Thymus (tissue), 11 donors: Measurements from ENCODE around the gene ZNF699. TPM values are rescaled to one million over a fixed set of nuclear protein-coding genes. Genes with fewer than 3 reads are reported as not detected.
"Not testable (repeated sequence)": the region's sequence is repeated elsewhere in the genome, so short reads cannot be mapped to it uniquely, and the experiment has no call there.

Source experiments
- DNase-seq, 9 donors: peaks; one replicate each; pipeline ENCODE4 v3.0.0-alpha.2; 2013; ENCODE audit warnings: low spot score in 9 of 9, low read depth in 6 of 9, missing footprints in 1 of 9
- H3K27ac ChIP-seq, 2 donors: one replicate each; pipeline ENCODE4 v1.5.1; 2013; ENCODE audit warnings: control low read depth in 1 of 2, low read depth in 1 of 2, low read length in 1 of 2, mild to moderate bottlenecking in 1 of 2, moderate library complexity in 1 of 2
- H3K27me3 ChIP-seq, 2 donors: one replicate each; pipeline ENCODE4 v1.5.1; 2013; ENCODE audit warnings: low read length in 1 of 2; ENCODE audit not compliant: control insufficient read depth in 2 of 2, insufficient read depth in 1 of 2
- H3K36me3 ChIP-seq, 2 donors: one replicate each; pipeline ENCODE4 v1.5.1; 2013; ENCODE audit warnings: low read length in 1 of 2, mild to moderate bottlenecking in 1 of 2, moderate library complexity in 1 of 2; ENCODE audit not compliant: control insufficient read depth in 2 of 2, insufficient read depth in 2 of 2
- H3K4me1 ChIP-seq, 2 donors: one replicate each; pipeline ENCODE4 v1.5.1; 2013; ENCODE audit warnings: low read length in 2 of 2; ENCODE audit not compliant: control insufficient read depth in 2 of 2, insufficient read depth in 2 of 2
- H3K4me3 ChIP-seq, 2 donors: one replicate each; pipeline ENCODE4 v1.5.1; 2013; ENCODE audit warnings: low read length in 2 of 2, control low read depth in 1 of 2, mild to moderate bottlenecking in 1 of 2
- H3K9me3 ChIP-seq, 2 donors: one replicate each; pipeline ENCODE4 v1.5.1; 2013; ENCODE audit warnings: low read length in 1 of 2, mild to moderate bottlenecking in 1 of 2; ENCODE audit not compliant: control insufficient read depth in 2 of 2, insufficient read depth in 1 of 2
- WGBS: extraction: QIAGEN DNeasy Blood & Tissue Kit; methylation state at CpG from one replicate; pipeline ENCODE4 v1.1.7; 2013; 5-methylcytosine and 5-hydroxymethylcytosine counted together
- polyA plus RNA-seq: library from polyadenylated mRNA; stranded (reverse); fragments of 200-250 nt; gene quantifications from one replicate; pipeline ENCODE4 v1.2.3, GENCODE V29; 2013
- total RNA-seq: library from RNA; stranded (reverse); fragments of 120-200 nt; gene quantifications from one replicate; pipeline ENCODE4 v1.2.4, GENCODE V29; 2013
- donor health status: healthy.

The ZNF699 gene
- total and polyA plus RNA-seq, 2 donors, result 1.8 to 4.5 TPM

GRCh38 chr19:9308091-9308770 lies 1.4 kb downstream of the ZNF699 start:
- peaks cover 0 to 14% of the 10 kb centered on the region in 2 donors for H3K9me3 ChIP-seq
- peaks cover 3 to 4% of the 10 kb centered on the region in 2 donors for H3K4me1 ChIP-seq
- peak overlapping the region in 1 of 2 donors; percentile 75 for H3K4me3 ChIP-seq
- WGBS, result 86% methylated on average over 10 of the region's 10 CpGs
- no peak for DNase-seq
- no peak overlapping the region for H3K27ac ChIP-seq
- peaks cover 7 to 15% of the 10 kb centered on the region in 2 donors for H3K36me3 ChIP-seq
- H3K27me3 ChIP-seq, result no peaks in the 10 kb centered on the region

GRCh38 chr19:9306443-9306842 lies 3.2 kb downstream of the ZNF699 start:
- H3K4me1 ChIP-seq, result peaks cover 3 to 4% of the 10 kb centered on the region in 2 donors
- no peak overlapping the region for H3K4me3 ChIP-seq
- no peak overlapping the region for H3K27ac ChIP-seq
- WGBS, result 97% methylated on average over 1 of the region's 1 CpG
- peaks cover 0 to 4% of the 10 kb centered on the region in 2 donors for H3K9me3 ChIP-seq
- DNase-seq, result no peak
- no peaks in the 10 kb centered on the region for H3K27me3 ChIP-seq
- H3K36me3 ChIP-seq, result peaks cover 20 to 33% of the 10 kb centered on the region in 2 donors

DNA sequence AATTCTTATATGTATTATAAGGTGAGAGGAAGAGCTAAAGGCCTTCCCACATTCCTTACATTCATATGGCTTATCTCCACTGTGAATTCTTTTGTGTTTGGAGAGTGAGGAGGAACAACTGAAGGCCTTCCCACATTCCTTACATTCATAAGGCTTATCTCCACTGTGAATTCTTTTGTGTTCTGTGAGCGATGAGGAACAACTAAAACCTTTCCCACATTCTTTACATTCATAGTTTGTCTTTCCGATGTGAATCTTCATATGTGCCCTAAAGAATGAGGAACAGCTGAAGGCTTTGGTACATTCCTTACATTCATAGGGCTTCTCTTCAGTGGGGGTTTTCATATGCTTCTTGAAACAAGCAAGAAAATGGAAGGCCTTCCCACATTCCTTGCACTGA lies 13.3 kb downstream of the ZNF699 start:
- Histone ChIP-seq H3K9me3 (peaks cover 20 to 22% of the 10 kb centered on the region in 2 donors), H3K36me3 (peaks cover 39 to 49% of the 10 kb centered on the region in 2 donors), H3K4me1 (no peaks in the 10 kb centered on the region), H3K4me3 (no peak overlapping the region), H3K27me3 (no peaks in the 10 kb centered on the region), H3K27ac (no peak overlapping the region)
- 99% methylated on average over 2 of the region's 2 CpGs for WGBS
- DNase-seq, result no peak

DNA sequence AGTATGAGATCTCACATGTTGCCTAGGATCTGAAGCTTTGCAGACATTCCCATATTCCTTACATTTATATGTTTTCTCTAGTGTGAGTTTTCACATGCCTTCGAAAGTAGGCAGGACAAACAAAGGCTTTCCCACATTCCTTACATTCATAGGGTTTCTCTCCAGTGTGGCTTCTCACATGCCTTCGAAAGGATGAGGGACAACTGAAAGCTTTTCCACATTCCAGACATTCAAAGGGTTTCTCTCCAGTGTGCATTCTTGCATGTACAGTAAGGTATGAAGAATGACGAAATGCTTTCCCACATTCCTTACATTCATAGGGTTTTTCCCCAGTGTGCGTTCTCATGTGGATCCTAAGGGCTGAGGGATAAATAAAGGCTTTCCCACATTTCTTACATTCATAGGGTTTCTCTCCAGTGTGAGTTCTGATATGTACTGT lies 14.2 kb downstream of the ZNF699 start:
- 96% methylated on average over 4 of the region's 4 CpGs for WGBS
- Histone ChIP-seq H3K9me3 (peaks cover 20 to 22% of the 10 kb centered on the region in 2 donors), H3K4me3 (no peak overlapping the region)

GRCh38 chr19:9289231-9289884 lies 20.3 kb downstream of the ZNF699 start:
- 97% methylated on average over 2 of the region's 2 CpGs for WGBS
- Histone ChIP-seq H3K36me3 (peaks cover 0 to 4% of the 10 kb centered on the region in 2 donors), H3K27ac (no peak overlapping the region), H3K4me3 (no peak overlapping the region), H3K27me3 (no peaks in the 10 kb centered on the region), H3K4me1 (no peaks in the 10 kb centered on the region), H3K9me3 (peaks cover 2 to 14% of the 10 kb centered on the region in 2 donors)
- DNase-seq, result no peak

More for the DNA sequence above, 14.2 kb downstream of the ZNF699 start:
- Histone ChIP-seq H3K27ac (no peak overlapping the region), H3K27me3 (no peaks in the 10 kb centered on the region), H3K36me3 (peaks cover 30 to 40% of the 10 kb centered on the region in 2 donors), H3K4me1 (no peaks in the 10 kb centered on the region)
- no peak for DNase-seq

DNA sequence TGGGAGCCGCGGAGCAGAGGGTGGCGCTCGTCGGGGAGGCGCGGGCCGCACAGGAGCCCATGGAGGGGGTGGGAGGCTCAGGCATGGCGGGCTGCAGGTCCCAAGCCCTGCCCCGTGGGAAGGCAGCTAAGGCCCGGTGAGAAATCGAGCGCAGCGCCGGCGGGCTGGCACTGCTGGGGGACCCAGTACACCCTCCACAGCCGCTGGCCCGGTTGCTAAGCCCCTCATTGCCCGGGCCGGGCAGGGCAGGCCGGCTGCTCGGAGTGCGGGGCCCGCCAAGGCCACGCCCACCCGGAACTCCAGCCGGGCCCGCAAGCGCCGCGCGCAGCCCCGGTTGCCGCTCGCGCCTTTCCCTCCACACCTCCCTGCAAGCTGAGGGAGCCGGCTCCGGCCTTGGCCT lies 26.2 kb downstream of the ZNF699 start:
- H3K4me3 ChIP-seq, result peak overlapping the region in 1 of 2 donors; percentile 9
- H3K9me3 ChIP-seq, H3K4me1 ChIP-seq, H3K27me3 ChIP-seq, H3K36me3 ChIP-seq, H3K27ac ChIP-seq: not testable (repeated sequence)
- WGBS, result 23% methylated on average over 37 of the region's 38 CpGs
- peak in 1 of 9 donors; percentile 17 for DNase-seq

DNA sequence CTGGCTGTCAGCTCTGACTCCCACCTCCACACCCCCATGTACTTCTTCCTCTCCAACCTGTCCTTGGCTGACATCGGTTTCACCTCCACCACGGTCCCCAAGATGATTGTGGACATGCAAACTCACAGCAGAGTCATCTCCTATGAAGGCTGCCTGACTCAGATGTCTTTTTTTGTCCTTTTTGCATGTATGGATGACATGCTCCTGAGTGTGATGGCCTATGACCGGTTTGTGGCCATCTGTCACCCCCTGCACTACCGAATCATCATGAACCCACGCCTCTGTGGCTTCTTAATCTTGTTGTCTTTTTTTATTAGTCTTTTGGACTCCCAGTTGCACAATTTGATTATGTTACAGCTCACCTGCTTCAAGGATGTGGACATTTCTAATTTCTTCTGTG lies 58.4 kb downstream of the ZNF699 start:
- Histone ChIP-seq H3K4me3 (no peak overlapping the region), H3K27ac (no peak overlapping the region), H3K27me3 (no peaks in the 10 kb centered on the region), H3K4me1 (no peaks in the 10 kb centered on the region), H3K9me3 (no peaks in the 10 kb centered on the region), H3K36me3 (no peaks in the 10 kb centered on the region)
- WGBS, result 85% methylated on average over 5 of the region's 5 CpGs
- no peak for DNase-seq

- H3K27me3 ChIP-seq, result no peaks in the 10 kb centered on the region
- no peaks in the 10 kb centered on the region for H3K4me1 ChIP-seq
- WGBS, result 76% methylated on average over 1 of the region's 1 CpG
Observed at GRCh38 chr19:9250630-9251029, 59.0 kb downstream of the ZNF699 start, which contains the start of gene OR7E24. OR7E24 (plus strand) TSS chr19:9250930; CDS start chr19:9251044, 114 bp downstream.

More at GRCh38 chr19:9250630-9251029, 59.0 kb downstream of the ZNF699 start, which contains the start of gene OR7E24:
- Histone ChIP-seq H3K4me3 (no peak within 1 kb of the TSS), H3K27ac (no peak within 1 kb of the TSS), H3K36me3 (no peaks in the 10 kb centered on the region), H3K9me3 (no peaks in the 10 kb centered on the region)
- DNase-seq, result no peak
